Activated T-helper 2 cell treated with anti-CD3 and anti-CD28 coated beads, Interferon-gamma antibody, Interleukin-2, Interleukin-4, amounts not matched to agents 10 μg/mL and 5 μg/mL and 100 μg/mL, durations not matched to agents 14 hours and 24 hours and 36 hours (primary cell): ENCODE data around the gene IL23R. TPM values are rescaled to one million over a fixed set of nuclear protein-coding genes. Genes with fewer than 3 reads are reported as not detected.
A peak's percentile ranks its signal among the peaks of the same experiment; 100 is the strongest.

Experiments used
- DNase-seq: peaks from one replicate; pipeline ENCODE4 v3.0.0; 2021; ENCODE audit warnings: low spot score
- H3K27ac Mint-ChIP-seq: one replicate; pipeline ENCODE4 v1.8.0; 2021; ENCODE audit warnings: mixed read lengths
- H3K27me3 Mint-ChIP-seq: one replicate; pipeline ENCODE4 v1.8.0; 2021; ENCODE audit warnings: low read depth, mixed read lengths
- H3K36me3 Mint-ChIP-seq: one replicate; pipeline ENCODE4 v1.8.0; 2021; ENCODE audit warnings: low read depth, mixed read lengths
- H3K4me1 Mint-ChIP-seq: one replicate; pipeline ENCODE4 v1.8.0; 2021; ENCODE audit warnings: low read depth, mixed read lengths
- H3K4me3 Mint-ChIP-seq: one replicate; pipeline ENCODE4 v1.8.0; 2021; ENCODE audit warnings: low read depth, mild to moderate bottlenecking, moderate library complexity, mixed read lengths
- H3K9me3 Mint-ChIP-seq: one replicate; pipeline ENCODE4 v1.8.0; 2021; ENCODE audit warnings: mixed read lengths
- intact Hi-C: fragments of 100-400 bp; cut with micrococcal nuclease; formaldehyde crosslinking; loops from one replicate; pipeline ENCODE4 v1.15.1; 2023
- total RNA-seq: library from RNA; stranded (reverse); gene quantifications from 2 replicates; pipeline ENCODE4 v1.2.3, GENCODE V29; 2022

IL23R gene
- 0.55 and 0.80 TPM in 2 replicates for total RNA-seq

- Mint-ChIP-seq H3K27me3 (no peaks in the 10 kb centered on the region), H3K4me1 (peaks cover 47% of the 10 kb centered on the region), H3K36me3 (no peaks in the 10 kb centered on the region), H3K4me3 (peak within 1 kb of the TSS; percentile 26), H3K9me3 (peaks cover 9% of the 10 kb centered on the region), H3K27ac (peak within 1 kb of the TSS; percentile 73)
- no peak for DNase-seq
- intact Hi-C loops = loop anchor here (1.0 to 10.0 kb wide), 2 partner anchors 28 to 791 kb away; no protein-coding TSS in a partner anchor
Measured at GRCh38 chr1:67166196-67166595, at the start of gene IL23R. Gene IL23R (plus strand): TSS chr1:67166454. CDS start chr1:67168121, 1,667 bp downstream.

- H3K36me3 Mint-ChIP-seq = no peaks in the 10 kb centered on the region
- no peak for DNase-seq
Measured at GRCh38 chr1:67118191-67118590, 48.1 kb upstream of the IL23R start.

GRCh38 chr1:67118646-67119045, 47.6 kb upstream of the IL23R start:
- H3K4me1 Mint-ChIP-seq = peaks cover 2% of the 10 kb centered on the region
- peaks cover 4% of the 10 kb centered on the region for H3K9me3 Mint-ChIP-seq
- H3K27ac Mint-ChIP-seq = no peak overlapping the region
- no peaks in the 10 kb centered on the region for H3K36me3 Mint-ChIP-seq
- intact Hi-C loops = no loop called here
- H3K4me3 Mint-ChIP-seq = no peak overlapping the region
- no peak for DNase-seq
- H3K27me3 Mint-ChIP-seq = no peaks in the 10 kb centered on the region

More at GRCh38 chr1:67118191-67118590, 48.1 kb upstream of the IL23R start:
- H3K4me1 Mint-ChIP-seq = peaks cover 2% of the 10 kb centered on the region
- no peaks in the 10 kb centered on the region for H3K27me3 Mint-ChIP-seq
- peaks cover 4% of the 10 kb centered on the region for H3K9me3 Mint-ChIP-seq
- no peak overlapping the region for H3K4me3 Mint-ChIP-seq
- no peak overlapping the region for H3K27ac Mint-ChIP-seq
- intact Hi-C loops = no loop called here

GRCh38 chr1:67120855-67121619, 45.2 kb upstream of the IL23R start:
- Mint-ChIP-seq H3K9me3 (no peaks in the 10 kb centered on the region), H3K27me3 (no peaks in the 10 kb centered on the region), H3K27ac (no peak overlapping the region), H3K4me3 (no peak overlapping the region), H3K4me1 (peaks cover 3% of the 10 kb centered on the region), H3K36me3 (no peaks in the 10 kb centered on the region)
- intact Hi-C loops = no loop called here
- no peak for DNase-seq

- intact Hi-C loops = no loop called here
- H3K27ac Mint-ChIP-seq = no peak overlapping the region
- H3K9me3 Mint-ChIP-seq = no peaks in the 10 kb centered on the region
- H3K27me3 Mint-ChIP-seq = no peaks in the 10 kb centered on the region
- no peaks in the 10 kb centered on the region for H3K36me3 Mint-ChIP-seq
- DNase-seq = no peak
- H3K4me3 Mint-ChIP-seq = no peak overlapping the region
- H3K4me1 Mint-ChIP-seq = peaks cover 5% of the 10 kb centered on the region
Measured at GRCh38 chr1:67124455-67124854, 41.8 kb upstream of the IL23R start.

GRCh38 chr1:67126111-67126746, 40.0 kb upstream of the IL23R start:
- Mint-ChIP-seq H3K9me3 (no peaks in the 10 kb centered on the region), H3K4me1 (peaks cover 10% of the 10 kb centered on the region), H3K27me3 (no peaks in the 10 kb centered on the region), H3K27ac (no peak overlapping the region), H3K4me3 (no peak overlapping the region), H3K36me3 (no peaks in the 10 kb centered on the region)
- DNase-seq = no peak
- intact Hi-C loops = no loop called here

- no peaks in the 10 kb centered on the region for H3K27me3 Mint-ChIP-seq
- no peaks in the 10 kb centered on the region for H3K36me3 Mint-ChIP-seq
- no peak overlapping the region for H3K27ac Mint-ChIP-seq
- intact Hi-C loops = no loop called here
- H3K4me3 Mint-ChIP-seq = no peak overlapping the region
- peaks cover 10% of the 10 kb centered on the region for H3K4me1 Mint-ChIP-seq
- no peaks in the 10 kb centered on the region for H3K9me3 Mint-ChIP-seq
- no peak for DNase-seq
Measured at GRCh38 chr1:67126974-67127373, 39.3 kb upstream of the IL23R start.

- no peaks in the 10 kb centered on the region for H3K36me3 Mint-ChIP-seq
- no peaks in the 10 kb centered on the region for H3K9me3 Mint-ChIP-seq
- no peak overlapping the region for H3K4me3 Mint-ChIP-seq
- H3K27ac Mint-ChIP-seq = no peak overlapping the region
- no peak for DNase-seq
- no peaks in the 10 kb centered on the region for H3K27me3 Mint-ChIP-seq
- H3K4me1 Mint-ChIP-seq = peaks cover 20% of the 10 kb centered on the region
- intact Hi-C loops = no loop called here
Measured at GRCh38 chr1:67130673-67131072, 35.6 kb upstream of the IL23R start.

- intact Hi-C loops = no loop called here
- Mint-ChIP-seq H3K27me3 (peaks cover 4% of the 10 kb centered on the region), H3K27ac (no peak overlapping the region), H3K4me3 (no peak overlapping the region), H3K36me3 (no peaks in the 10 kb centered on the region), H3K4me1 (peaks cover 14% of the 10 kb centered on the region), H3K9me3 (no peaks in the 10 kb centered on the region)
- no peak for DNase-seq
Measured at GRCh38 chr1:67133177-67133576, 33.1 kb upstream of the IL23R start.

GRCh38 chr1:67134695-67135094, 31.6 kb upstream of the IL23R start, which contains the start of gene C1orf141:
Gene C1orf141 (minus strand): TSS chr1:67134970. CDS start chr1:67127240, 7,730 bp downstream.
- peak within 1 kb of the TSS; percentile 56 for H3K4me3 Mint-ChIP-seq
- no peaks in the 10 kb centered on the region for H3K36me3 Mint-ChIP-seq
- intact Hi-C loops = no loop called here
- H3K27me3 Mint-ChIP-seq = peaks cover 7% of the 10 kb centered on the region
- no peak within 1 kb of the TSS for H3K27ac Mint-ChIP-seq
- DNase-seq = no peak
- H3K4me1 Mint-ChIP-seq = peaks cover 14% of the 10 kb centered on the region
- H3K9me3 Mint-ChIP-seq = no peaks in the 10 kb centered on the region

GRCh38 chr1:67135354-67135753, 30.9 kb upstream of the IL23R start:
- Mint-ChIP-seq H3K36me3 (no peaks in the 10 kb centered on the region), H3K4me3 (no peak overlapping the region), H3K9me3 (no peaks in the 10 kb centered on the region), H3K27ac (no peak overlapping the region), H3K27me3 (peaks cover 7% of the 10 kb centered on the region), H3K4me1 (peaks cover 12% of the 10 kb centered on the region)
- no peak for DNase-seq
- intact Hi-C loops = no loop called here

- H3K4me3 Mint-ChIP-seq = no peak overlapping the region
- H3K27me3 Mint-ChIP-seq = peaks cover 7% of the 10 kb centered on the region
- DNase-seq = no peak
- intact Hi-C loops = no loop called here
- H3K27ac Mint-ChIP-seq = no peak overlapping the region
- H3K36me3 Mint-ChIP-seq = no peaks in the 10 kb centered on the region
- peaks cover 15% of the 10 kb centered on the region for H3K4me1 Mint-ChIP-seq
- H3K9me3 Mint-ChIP-seq = no peaks in the 10 kb centered on the region
Measured at GRCh38 chr1:67137307-67137753, 28.9 kb upstream of the IL23R start.

GRCh38 chr1:67138813-67139499, 27.3 kb upstream of the IL23R start:
- H3K27me3 Mint-ChIP-seq = peaks cover 7% of the 10 kb centered on the region
- H3K4me1 Mint-ChIP-seq = peaks cover 25% of the 10 kb centered on the region
- no peak overlapping the region for H3K27ac Mint-ChIP-seq
- DNase-seq = no peak
- intact Hi-C loops = no loop called here
- H3K4me3 Mint-ChIP-seq = no peak overlapping the region
- H3K36me3 Mint-ChIP-seq = no peaks in the 10 kb centered on the region
- H3K9me3 Mint-ChIP-seq = no peaks in the 10 kb centered on the region
